ENCODE measurements around the gene CD8B. TPM values are rescaled to one million over a fixed set of nuclear protein-coding genes. Genes with fewer than 3 reads are reported as not detected.
"Not testable (repeated sequence)": the region's sequence is repeated elsewhere in the genome, so short reads cannot be mapped to it uniquely, and the experiment has no call there.

Gene CD8B
- 0.22 TPM for total RNA-seq
- long read RNA-seq = 0 reads

DNA sequence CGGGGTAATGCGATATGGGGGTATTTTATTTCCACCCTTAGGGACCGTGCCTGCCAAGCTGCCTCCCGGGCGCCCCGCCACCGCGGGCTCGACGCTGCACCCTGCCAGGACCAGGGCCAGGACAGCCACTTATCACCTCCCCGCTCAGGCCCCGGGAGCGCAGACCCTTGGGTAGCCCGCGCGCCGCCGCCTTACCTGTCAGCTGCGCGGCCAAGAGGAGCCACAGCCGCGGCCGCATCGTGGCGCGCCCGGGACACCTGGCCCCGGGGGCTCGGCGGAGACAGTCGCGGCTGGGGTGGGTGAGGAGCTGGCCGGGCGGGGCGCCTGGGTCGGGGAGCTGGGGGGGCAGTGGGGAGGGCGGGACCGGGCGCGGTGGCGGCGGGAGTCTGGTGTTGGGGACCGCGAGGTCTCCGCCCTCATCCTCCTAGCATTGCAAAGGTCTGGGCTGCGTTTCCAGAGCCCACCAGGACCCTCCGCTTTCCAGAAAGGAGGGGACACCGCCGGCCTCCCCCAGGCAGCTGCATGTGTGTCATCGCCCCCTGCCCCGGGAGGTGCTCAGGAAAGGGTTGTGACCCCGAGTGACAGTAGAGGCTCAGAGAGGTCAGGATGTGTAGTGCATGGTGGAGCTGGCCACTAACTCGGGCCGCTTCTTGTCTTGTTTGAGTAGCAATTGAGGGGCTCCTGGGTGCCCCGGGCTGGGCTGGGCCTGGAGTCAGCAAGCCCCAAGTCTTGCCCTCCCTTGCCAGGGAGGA lies at the start of gene CD8B:
TSS of gene CD8B (minus strand) at position 259 of the 752 bp plus-strand sequence. CDS start at position 238, 21 bp downstream.
- peaks cover 38% of the 10 kb centered on the region for H3K27me3 ChIP-seq (ENCODE audit: low read depth)
- intact Hi-C loops (cut with micrococcal nuclease); H3K9me3 ChIP-seq (replicated peaks); DNase-seq; H3K4me1 ChIP-seq; H3K36me3 ChIP-seq; H3K27ac ChIP-seq (replicated peaks): not testable (repeated sequence)
- peak within 1 kb of the TSS; percentile 24 for H3K4me3 ChIP-seq

DNA sequence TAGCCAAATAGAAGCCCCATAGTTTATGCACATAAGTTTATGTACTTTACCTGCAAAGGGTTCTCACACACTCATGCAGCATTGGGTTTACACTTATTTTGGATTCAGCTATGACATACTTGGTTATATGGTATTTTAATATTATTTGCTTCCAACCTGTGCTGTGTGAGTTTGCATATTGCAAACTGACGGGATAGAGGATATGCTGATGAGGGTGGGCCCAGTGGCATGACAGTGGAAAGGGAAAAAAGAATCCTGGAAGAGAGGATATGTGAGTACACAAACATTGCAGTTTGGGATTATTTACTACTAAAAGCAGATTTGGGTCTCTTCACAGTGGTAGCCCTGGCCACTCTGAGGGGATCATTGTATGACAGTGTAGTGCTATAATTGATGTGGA lies 44.2 kb upstream of the CD8B start:
- H3K4me1 ChIP-seq; intact Hi-C loops (cut with micrococcal nuclease); H3K27ac ChIP-seq (replicated peaks); H3K9me3 ChIP-seq (replicated peaks); H3K36me3 ChIP-seq; H3K4me3 ChIP-seq; DNase-seq; H3K27me3 ChIP-seq (ENCODE audit: low read depth): not testable (repeated sequence)

DNA sequence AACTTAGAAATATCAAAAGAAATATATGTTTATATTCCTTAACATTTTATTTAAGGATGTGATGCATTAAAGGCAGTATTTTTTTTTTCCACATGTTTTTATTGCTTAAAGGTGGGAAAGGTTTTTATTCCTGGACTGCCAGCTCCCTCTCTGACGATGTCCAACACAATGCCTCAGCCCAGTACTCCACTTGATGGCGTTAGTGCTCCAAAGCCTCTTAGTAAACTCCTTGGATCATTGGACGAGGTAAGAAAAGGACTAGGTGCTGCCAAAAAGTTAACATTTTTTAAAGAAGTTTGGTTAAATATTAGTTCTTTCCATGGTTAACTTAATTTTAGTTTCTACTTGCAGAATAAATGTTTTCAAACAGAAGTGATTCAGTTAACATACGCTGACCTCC lies 39.0 kb upstream of the CD8B start:
- H3K27ac ChIP-seq (replicated peaks); H3K4me3 ChIP-seq; intact Hi-C loops (cut with micrococcal nuclease); H3K27me3 ChIP-seq (ENCODE audit: low read depth); H3K36me3 ChIP-seq; H3K9me3 ChIP-seq (replicated peaks); H3K4me1 ChIP-seq; DNase-seq: not testable (repeated sequence)

DNA sequence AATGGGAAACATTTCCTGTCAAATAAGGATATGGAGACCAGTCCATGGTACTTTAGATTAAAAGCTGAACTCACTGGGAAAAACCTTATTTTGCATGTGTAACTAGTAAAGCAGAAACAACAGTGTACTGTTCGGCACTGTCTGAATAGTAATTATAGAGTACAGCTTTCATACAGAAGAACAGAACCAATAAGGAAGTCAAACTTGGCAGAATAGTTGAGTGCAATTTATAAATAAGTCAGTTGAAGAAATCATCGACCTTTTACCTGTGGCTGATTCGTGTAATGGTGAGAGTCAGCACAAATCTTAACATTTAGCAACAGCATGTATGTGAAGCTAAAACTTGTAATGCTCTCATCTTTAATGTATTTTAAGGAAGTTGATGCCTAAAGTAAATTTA lies 24.3 kb upstream of the CD8B start:
- H3K4me1 ChIP-seq; intact Hi-C loops (cut with micrococcal nuclease); H3K27ac ChIP-seq (replicated peaks); H3K9me3 ChIP-seq (replicated peaks); H3K27me3 ChIP-seq (ENCODE audit: low read depth); DNase-seq; H3K4me3 ChIP-seq; H3K36me3 ChIP-seq: not testable (repeated sequence)

DNA sequence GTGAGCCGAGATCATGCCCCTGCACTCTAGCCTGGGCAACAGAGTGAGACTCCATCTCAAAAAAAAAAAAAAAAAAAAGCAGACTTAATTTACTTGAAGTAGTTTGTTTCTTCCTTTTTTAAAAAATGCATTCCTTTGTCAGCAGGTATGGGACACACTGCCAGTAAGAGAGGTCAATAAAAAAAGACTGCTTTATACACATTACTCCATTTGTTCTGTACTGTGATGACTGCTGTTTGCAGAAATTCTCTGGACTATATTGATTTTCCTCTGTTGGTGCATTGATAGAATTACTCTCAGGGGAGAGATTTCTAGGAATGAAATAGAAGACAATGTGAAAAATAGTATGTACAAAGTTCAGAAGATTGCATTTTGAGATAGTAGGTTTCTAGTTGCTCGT lies 21.2 kb upstream of the CD8B start:
- DNase-seq; H3K4me3 ChIP-seq; H3K36me3 ChIP-seq; intact Hi-C loops (cut with micrococcal nuclease); H3K9me3 ChIP-seq (replicated peaks); H3K27ac ChIP-seq (replicated peaks); H3K27me3 ChIP-seq (ENCODE audit: low read depth); H3K4me1 ChIP-seq: not testable (repeated sequence)

DNA sequence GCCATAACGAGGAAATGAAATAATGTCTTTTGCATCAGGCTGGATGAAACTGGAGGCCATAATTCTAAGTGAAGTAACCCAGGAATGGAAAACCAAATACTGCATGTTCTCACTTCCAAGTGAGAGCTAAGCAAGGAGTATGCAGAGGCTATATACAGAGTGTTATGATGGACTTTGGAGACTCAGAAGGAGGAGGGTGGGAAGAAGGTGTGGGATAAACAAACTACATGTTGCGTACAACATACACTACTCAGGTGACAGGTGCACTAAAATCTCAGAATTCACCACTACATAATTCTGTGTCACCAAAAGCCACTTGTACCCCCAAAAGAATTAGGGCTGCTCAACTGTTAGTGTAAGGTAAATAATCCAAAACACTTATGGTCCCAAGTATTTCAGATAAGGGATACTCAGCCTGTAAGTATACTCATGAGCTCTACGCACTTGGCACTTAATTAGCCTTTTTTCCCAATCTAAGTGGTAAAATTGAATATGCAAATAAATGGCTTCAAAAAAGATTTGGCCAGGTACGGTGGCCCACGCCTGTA lies 20.5 kb upstream of the CD8B start:
- H3K9me3 ChIP-seq (replicated peaks); DNase-seq; H3K27ac ChIP-seq (replicated peaks); H3K4me1 ChIP-seq; H3K4me3 ChIP-seq; H3K36me3 ChIP-seq; intact Hi-C loops (cut with micrococcal nuclease); H3K27me3 ChIP-seq (ENCODE audit: low read depth): not testable (repeated sequence)

DNA sequence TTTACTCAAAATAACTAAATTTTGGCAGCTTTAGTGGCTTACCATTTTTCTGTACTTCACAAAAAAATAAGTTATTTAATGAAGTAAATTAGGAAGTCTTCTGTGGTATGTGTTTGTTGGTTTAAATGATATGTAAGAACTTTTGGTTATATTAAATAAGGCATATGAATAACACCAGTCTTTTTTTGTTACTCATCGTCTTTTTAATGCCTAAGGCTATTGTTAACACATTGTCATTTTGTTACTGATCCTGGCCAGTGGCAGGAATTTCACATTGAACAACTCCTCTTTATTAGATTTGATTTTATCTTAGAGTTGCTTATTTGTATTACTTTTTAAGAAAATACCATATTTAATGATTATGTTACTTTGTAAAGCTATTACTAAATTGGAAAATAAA lies 17.3 kb upstream of the CD8B start:
- H3K9me3 ChIP-seq (replicated peaks); intact Hi-C loops (cut with micrococcal nuclease); H3K27ac ChIP-seq (replicated peaks); DNase-seq; H3K4me1 ChIP-seq; H3K4me3 ChIP-seq; H3K36me3 ChIP-seq; H3K27me3 ChIP-seq (ENCODE audit: low read depth): not testable (repeated sequence)

DNA sequence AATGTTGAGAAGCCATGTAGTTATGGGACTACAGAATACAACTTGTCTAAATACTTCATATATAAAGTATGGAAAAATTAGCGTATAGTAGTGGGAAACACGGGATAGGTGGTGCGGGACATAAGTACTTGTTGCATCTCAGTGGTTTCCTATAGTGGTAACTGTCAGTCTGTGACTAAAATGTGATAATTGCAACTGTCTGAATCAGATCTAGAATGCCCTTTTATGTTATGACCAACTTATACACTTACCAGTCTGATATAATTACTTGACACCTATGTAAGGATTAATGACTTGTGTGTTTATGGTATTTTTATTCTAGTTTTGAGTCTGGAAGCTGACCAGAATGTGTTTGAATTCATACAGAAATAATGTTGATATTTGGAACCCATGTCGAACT lies 9.3 kb upstream of the CD8B start:
- intact Hi-C loops (cut with micrococcal nuclease); H3K27ac ChIP-seq (replicated peaks); H3K36me3 ChIP-seq; DNase-seq; H3K4me1 ChIP-seq; H3K27me3 ChIP-seq (ENCODE audit: low read depth); H3K9me3 ChIP-seq (replicated peaks); H3K4me3 ChIP-seq: not testable (repeated sequence)

DNA sequence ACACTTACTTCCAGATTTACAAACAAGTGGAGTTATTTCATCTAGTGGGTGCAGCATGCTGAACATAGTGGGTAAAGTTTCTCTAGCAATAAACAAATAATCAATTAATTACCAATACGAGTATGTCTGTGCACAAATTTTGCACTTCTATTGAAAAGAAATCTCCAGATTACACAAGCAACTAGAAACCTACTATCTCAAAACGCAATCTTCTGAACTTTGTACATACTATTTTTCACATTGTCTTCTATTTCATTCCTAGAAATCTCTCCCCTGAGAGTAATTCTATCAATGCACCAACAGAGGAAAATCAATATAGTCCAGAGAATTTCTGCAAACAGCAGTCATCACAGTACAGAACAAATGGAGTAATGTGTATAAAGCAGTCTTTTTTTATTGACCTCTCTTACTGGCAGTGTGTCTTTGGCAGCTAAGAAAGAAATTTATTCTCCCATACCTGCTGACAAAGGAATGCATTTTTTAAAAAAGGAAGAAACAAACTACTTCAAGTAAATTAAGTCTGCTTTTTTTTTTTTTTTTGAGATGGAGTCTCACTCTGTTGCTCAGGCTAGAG lies 7.3 kb upstream of the CD8B start:
- DNase-seq; H3K27ac ChIP-seq (replicated peaks); H3K27me3 ChIP-seq (ENCODE audit: low read depth); H3K9me3 ChIP-seq (replicated peaks); H3K36me3 ChIP-seq; intact Hi-C loops (cut with micrococcal nuclease); H3K4me3 ChIP-seq; H3K4me1 ChIP-seq: not testable (repeated sequence)

DNA sequence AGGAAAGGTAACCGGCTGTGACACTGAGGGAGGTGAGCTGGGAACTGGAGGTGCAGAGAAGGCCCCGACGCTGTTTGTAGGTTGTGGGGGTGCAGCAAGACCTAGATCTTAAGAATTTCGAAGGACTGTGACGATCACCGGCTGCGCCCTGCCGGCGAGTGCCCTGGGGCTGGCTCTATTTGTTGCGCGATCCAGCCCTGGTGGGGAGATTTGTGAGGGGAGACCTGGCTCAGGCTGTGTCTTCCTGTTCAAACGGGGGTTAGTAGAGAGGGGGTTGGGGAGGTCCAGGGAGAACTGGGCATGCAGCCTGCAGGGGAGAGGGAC lies 656 bp upstream of the CD8B start:
- DNase-seq; intact Hi-C loops (cut with micrococcal nuclease); H3K4me1 ChIP-seq; H3K4me3 ChIP-seq; H3K36me3 ChIP-seq; H3K9me3 ChIP-seq (replicated peaks); H3K27ac ChIP-seq (replicated peaks): not testable (repeated sequence)
- H3K27me3 ChIP-seq (ENCODE audit: low read depth) = peaks cover 38% of the 10 kb centered on the region

DNA sequence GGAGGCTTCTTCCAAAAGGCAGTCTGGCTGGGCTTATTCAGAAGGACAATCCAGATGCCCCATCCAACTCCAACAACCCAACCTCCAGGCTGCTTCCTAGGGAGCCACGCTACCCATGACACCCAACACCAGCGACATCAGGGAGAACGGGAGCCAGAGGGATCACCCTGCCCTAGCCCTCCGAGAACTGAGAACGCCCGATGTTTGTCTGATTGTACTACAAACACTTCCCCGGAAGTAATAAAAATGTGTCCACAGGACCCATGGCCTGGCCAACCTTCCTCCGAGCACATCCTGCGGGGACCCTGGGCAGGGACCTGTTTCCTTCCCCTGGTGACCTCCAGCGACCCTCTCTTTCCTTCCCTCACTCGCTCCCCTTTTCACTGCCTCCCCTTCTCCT lies 511 bp downstream of the CD8B start:
- H3K9me3 ChIP-seq (replicated peaks) = not testable (repeated sequence)
- H3K4me3 ChIP-seq = peak overlapping the region; percentile 24

DNA sequence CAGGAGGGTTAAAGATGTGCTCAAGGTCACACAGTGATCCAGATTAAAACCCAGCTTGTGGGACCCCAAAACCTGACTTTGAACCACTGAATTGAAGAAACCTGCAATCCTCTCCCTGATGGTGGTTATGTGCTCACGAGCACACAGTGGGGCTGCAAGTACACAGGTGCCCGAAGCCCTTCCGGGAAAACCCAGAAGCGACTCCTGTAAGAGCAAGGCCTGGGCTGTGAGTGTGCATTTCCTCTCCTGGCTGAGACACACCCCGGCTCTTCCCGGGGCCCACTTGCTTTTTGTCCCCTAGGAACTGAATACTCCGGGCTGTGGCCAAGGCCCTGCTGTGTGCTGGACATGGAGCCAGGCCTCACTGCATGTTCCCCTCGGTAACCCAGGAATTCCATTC lies 1.1 kb downstream of the CD8B start:
- peaks cover 38% of the 10 kb centered on the region for H3K27me3 ChIP-seq (ENCODE audit: low read depth)
- intact Hi-C loops (cut with micrococcal nuclease); H3K4me3 ChIP-seq; H3K4me1 ChIP-seq; H3K27ac ChIP-seq (replicated peaks); DNase-seq; H3K36me3 ChIP-seq; H3K9me3 ChIP-seq (replicated peaks): not testable (repeated sequence)

More for the DNA sequence above, 511 bp downstream of the CD8B start:
- intact Hi-C loops (cut with micrococcal nuclease); H3K36me3 ChIP-seq; DNase-seq; H3K4me1 ChIP-seq; H3K27ac ChIP-seq (replicated peaks): not testable (repeated sequence)
- peaks cover 38% of the 10 kb centered on the region for H3K27me3 ChIP-seq (ENCODE audit: low read depth)

DNA sequence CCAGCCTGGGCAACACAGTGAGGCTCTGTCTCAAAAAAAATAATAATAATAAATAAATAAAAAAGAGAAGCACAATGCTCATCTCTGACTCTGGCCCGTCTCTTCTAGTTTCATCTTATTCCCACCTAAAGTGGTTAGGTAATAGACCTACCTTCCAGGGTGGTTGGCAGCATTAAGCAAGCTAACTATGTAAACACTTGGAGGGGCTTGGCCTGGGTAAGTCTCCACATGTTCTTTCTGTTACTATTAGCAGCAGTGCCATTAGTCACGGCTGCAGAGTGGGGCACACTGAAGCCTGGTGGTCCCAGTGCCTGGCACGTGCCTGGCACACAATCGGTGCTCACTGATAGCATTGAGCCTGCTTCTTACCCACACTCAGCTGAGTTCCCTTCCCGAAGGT lies 4.0 kb downstream of the CD8B start:
- DNase-seq; intact Hi-C loops (cut with micrococcal nuclease); H3K36me3 ChIP-seq; H3K27ac ChIP-seq (replicated peaks); H3K4me3 ChIP-seq; H3K4me1 ChIP-seq; H3K9me3 ChIP-seq (replicated peaks): not testable (repeated sequence)
- H3K27me3 ChIP-seq (ENCODE audit: low read depth) = peaks cover 28% of the 10 kb centered on the region

DNA sequence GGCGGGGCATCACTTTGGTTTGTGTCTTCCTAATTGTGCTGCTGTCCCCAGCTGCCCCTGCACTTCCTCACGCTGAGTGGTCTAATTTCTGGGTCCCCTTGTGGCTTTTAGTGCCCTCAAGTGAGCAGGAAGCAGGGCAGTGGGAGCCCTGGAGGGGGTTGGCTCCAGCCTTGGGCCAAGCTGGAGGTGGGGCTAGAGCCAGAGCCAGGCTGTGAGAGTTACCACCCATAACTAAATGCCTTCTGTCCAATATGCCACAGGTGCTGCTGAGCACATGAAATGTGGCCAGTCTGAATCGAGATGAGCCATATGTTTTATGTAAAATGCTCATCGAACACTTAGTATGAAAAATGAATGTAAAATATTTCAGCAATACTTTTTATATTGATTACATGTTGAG lies 5.2 kb downstream of the CD8B start:
- intact Hi-C loops (cut with micrococcal nuclease); H3K4me1 ChIP-seq; H3K36me3 ChIP-seq; H3K27ac ChIP-seq (replicated peaks); DNase-seq; H3K9me3 ChIP-seq (replicated peaks); H3K4me3 ChIP-seq: not testable (repeated sequence)
- H3K27me3 ChIP-seq (ENCODE audit: low read depth) = peaks cover 20% of the 10 kb centered on the region

Measured in left ventricle myocardium inferior (tissue), 1 donor.